ENCODE results near the gene MBD5. TPM values are rescaled to one million over a fixed set of nuclear protein-coding genes. Genes with fewer than 3 reads are reported as not detected.

The MBD5 gene
- total and polyA plus RNA-seq, 12 donors = 5.6 to 61.7 (median 40.5) TPM

- no peaks in the 10 kb centered on the region for H3K9me3 ChIP-seq (replicated peaks in 1 of 3)
- H3K27ac ChIP-seq = no peak overlapping the region
- H3K27me3 ChIP-seq = no peaks in the 10 kb centered on the region
- no peak overlapping the region for H3K4me3 ChIP-seq
- H3K4me1 ChIP-seq (replicated peaks in 1 of 2) = peaks cover 0 to 9% of the 10 kb centered on the region in 2 donors
- no peak for DNase-seq
- intact Hi-C loops (cut with DNase I) = no loop called here
- no peaks in the 10 kb centered on the region for H3K36me3 ChIP-seq (replicated peaks in 1 of 2)
- no peak for TF ChIP-seq CTCF (IDR thresholded peaks at IDR 0.05)
- TF ChIP-seq POLR2A (IDR thresholded peaks at IDR 0.05) = no peak
These were observed 75.1 kb downstream of the MBD5 start for GRCh38 chr2:148096012-148096411.

GRCh38 chr2:148102641-148103040, 81.8 kb downstream of the MBD5 start:
- Histone ChIP-seq H3K9me3 (replicated peaks in 1 of 3) (peaks cover 0 to 6% (median 0%) of the 10 kb centered on the region in 3 donors), H3K27ac (no peak overlapping the region), H3K4me3 (no peak overlapping the region), H3K27me3 (no peaks in the 10 kb centered on the region), H3K36me3 (replicated peaks in 1 of 2) (no peaks in the 10 kb centered on the region), H3K4me1 (replicated peaks in 1 of 2) (peaks cover 0 to 7% of the 10 kb centered on the region in 2 donors)
- no peak for DNase-seq
- 0 to 18% (median 8%) methylated on average over 1 of the region's 1 CpG for WGBS, 4 donors
- TF ChIP-seq POLR2A (IDR thresholded peaks at IDR 0.05) (no peak), CTCF (IDR thresholded peaks at IDR 0.05) (no peak)
- intact Hi-C loops (cut with DNase I) = no loop called here

- H3K4me1 ChIP-seq (replicated peaks in 1 of 2) = peaks cover 0 to 7% of the 10 kb centered on the region in 2 donors
- no peak for DNase-seq
- no peaks in the 10 kb centered on the region for H3K27me3 ChIP-seq
- no peak overlapping the region for H3K4me3 ChIP-seq
- no peak overlapping the region for H3K27ac ChIP-seq
- TF ChIP-seq CTCF (IDR thresholded peaks at IDR 0.05) (no peak), POLR2A (IDR thresholded peaks at IDR 0.05) (no peak)
- intact Hi-C loops (cut with DNase I) = no loop called here
- H3K9me3 ChIP-seq (replicated peaks in 1 of 3) = peaks cover 0 to 6% (median 0%) of the 10 kb centered on the region in 3 donors
- H3K36me3 ChIP-seq (replicated peaks in 1 of 2) = no peaks in the 10 kb centered on the region
These were observed 83.1 kb downstream of the MBD5 start for GRCh38 chr2:148103946-148104345.

GRCh38 chr2:148106331-148106730, 85.4 kb downstream of the MBD5 start:
- intact Hi-C loops (cut with DNase I) = no loop called here
- DNase-seq = no peak
- Histone ChIP-seq H3K4me1 (replicated peaks in 1 of 2) (peaks cover 0 to 7% of the 10 kb centered on the region in 2 donors), H3K27ac (no peak overlapping the region), H3K27me3 (no peaks in the 10 kb centered on the region), H3K36me3 (replicated peaks in 1 of 2) (no peaks in the 10 kb centered on the region), H3K9me3 (replicated peaks in 1 of 3) (peaks cover 0 to 6% (median 0%) of the 10 kb centered on the region in 3 donors), H3K4me3 (no peak overlapping the region)
- TF ChIP-seq POLR2A (IDR thresholded peaks at IDR 0.05) (no peak), CTCF (IDR thresholded peaks at IDR 0.05) (no peak)

All from adrenal gland (tissue), 12 donors.